D341Med (cell line): ENCODE measurements around the gene ZNF584.

Experiments used
- DNase-seq: peaks from one replicate; pipeline ENCODE4 v3.0.0; 2012; ENCODE audit warnings: low spot score

The ZNF584 gene

GRCh38 chr19:58466089-58466759, 57.8 kb downstream of the ZNF584 start:
- no peak for DNase-seq

DNA sequence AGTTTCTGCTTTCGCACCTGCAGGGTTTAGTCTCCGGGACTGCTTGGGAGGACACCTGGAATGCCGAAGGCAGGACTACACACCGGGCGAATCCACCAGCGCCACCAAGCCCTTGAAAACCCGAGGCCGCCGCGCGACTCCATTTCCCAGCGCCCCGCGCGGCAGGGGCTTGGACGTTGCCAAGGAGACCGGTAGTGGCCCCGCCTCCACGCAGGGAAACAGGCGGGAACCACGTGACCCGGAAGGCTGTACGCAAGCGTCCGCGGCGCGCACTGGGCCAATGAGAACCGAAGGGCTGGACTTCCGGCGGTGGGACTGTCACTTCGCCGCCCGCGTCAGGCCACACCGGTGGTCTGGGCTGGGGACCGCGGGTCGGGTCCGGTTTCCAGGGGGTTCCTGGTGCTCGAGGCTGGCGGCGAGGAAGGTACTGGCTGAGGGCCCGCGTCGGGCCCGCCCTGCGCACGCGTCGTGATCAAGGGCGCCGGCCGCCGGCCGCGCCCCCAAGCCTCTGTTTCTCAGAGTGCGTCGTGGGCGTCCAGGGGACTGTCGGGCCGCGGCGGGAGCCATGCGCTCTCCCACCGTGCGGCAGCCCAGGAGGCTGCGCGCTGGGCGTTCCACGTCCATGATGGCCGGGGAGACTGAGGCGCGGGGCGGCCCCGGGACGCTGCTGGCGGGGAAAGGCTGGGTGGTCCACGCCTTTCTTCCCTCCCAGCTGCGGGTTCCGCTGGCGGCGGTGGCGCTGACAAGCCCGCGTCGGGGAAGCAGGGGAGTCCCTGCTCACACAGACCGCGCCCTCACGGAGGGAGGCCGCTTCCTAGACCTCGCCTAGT, 58.5 kb downstream of the ZNF584 start, which contains the start of gene ZNF324:
TSS of gene ZNF324 (plus strand) at position 321 of the 830 bp plus-strand sequence. CDS start 2,106 bp downstream, outside the sequence.
- peak; percentile 99 for DNase-seq
